OCI-LY7 (cell line): Measurements from ENCODE around the gene PFKM.

Experiments
- CTCF ChIP-seq: fragments of 200-600 bp; sonication (generic); conservative IDR thresholded peaks from 2 replicates; pipeline ENCODE4 v1.5.1; 2014; ENCODE audit warnings: mild to moderate bottlenecking, antibody characterized with exemption, low read length, moderate library complexity, mixed read lengths
- EZH2phosphoT487 ChIP-seq: fragments of 200-600 bp; sonication (generic); IDR thresholded peaks from 2 replicates; pipeline ENCODE4 v1.6.1; 2018; ENCODE audit warnings: low read depth, borderline replicate concordance, mild to moderate bottlenecking, mixed run types, antibody characterized with exemption, low read length, moderate library complexity, mixed read lengths

GRCh38 chr12:48142818-48143674 is 23.9 kb downstream of the PFKM start:
- TF ChIP-seq CTCF (no peak), EZH2phosphoT487 (no peak)
